H1 (cell line): ENCODE measurements around the gene UBASH3B. TPM values are rescaled to one million over a fixed set of nuclear protein-coding genes. Genes with fewer than 3 reads are reported as not detected.

ENCODE experiments used
- ASH2L ChIP-seq: fragments of 200-600, 300-600 bp; sonication (generic); IDR thresholded peaks from one replicate; pipeline ENCODE4 v1.7.1; 2017; ENCODE audit warnings: low read length
- BCL11A ChIP-seq, 2 experiments: IDR thresholded peaks; one replicate each; pipeline ENCODE4 v1.6.1; 2011; ENCODE audit warnings: low read depth in 2 of 2, low read length in 2 of 2, mild to moderate bottlenecking in 2 of 2
- BRCA1 ChIP-seq: IDR thresholded peaks from 2 replicates; pipeline ENCODE4 v1.6.1; 2012; ENCODE audit warnings: low read depth, low read length, improper control_type of control experiment
- GTF2F1 ChIP-seq: IDR thresholded peaks from 2 replicates; pipeline ENCODE4 v1.6.1; 2012; ENCODE audit warnings: low read depth, low read length, improper control_type of control experiment, borderline replicate concordance
- HDAC2 ChIP-seq, 2 experiments: fragments of 300-600 bp in 1 of 2; sonication (generic) in 1 of 2; IDR thresholded peaks; 2 replicates each; pipeline ENCODE4 v1.6.1; 2011 to 2012; ENCODE audit warnings: low read depth in 2 of 2, low read length in 2 of 2, mild to moderate bottlenecking in 2 of 2, moderate library complexity in 2 of 2, borderline replicate concordance in 1 of 2, inconsistent platforms in 1 of 2
- JUND ChIP-seq: IDR thresholded peaks from 2 replicates; pipeline ENCODE4 v1.6.1; 2011; ENCODE audit warnings: mild to moderate bottlenecking, improper control_type of control experiment, low read length
- SRF ChIP-seq: IDR thresholded peaks from 2 replicates; pipeline ENCODE4 v1.6.1; 2011; ENCODE audit warnings: mild to moderate bottlenecking, low read depth, low read length, moderate library complexity
- polyA plus RNA-seq, 7 experiments: library from polyadenylated mRNA; depleted of rRNA in 3 of 7; stranded (reverse) in 5 of 7; unstranded in 2 of 7; fragments of >200 nt in 5 of 7; fragments of 200-250 nt in 2 of 7; gene quantifications; 1 replicate in 5 of 7; 2 replicates in 1 of 7; 4 replicates in 1 of 7; pipeline versions ENCODE4 v1.2.1 to v1.2.3, GENCODE V29; 2011 to 2013; ENCODE audit warnings: missing spikeins in 2 of 7, mixed read lengths in 2 of 7
- total RNA-seq: library from RNA; stranded (reverse); fragmentation: NEBNext Ultra II Directional; extraction: Animal tissue kit (Norgen Biotek cat#: 25700); gene quantifications from 2 replicates; pipeline ENCODE4 v1.2.1, GENCODE V29; 2021
- TF ChIP-seq, protein P1 (sequence below): fragments of 300-600 bp; sonication (generic); IDR thresholded peaks from 2 replicates; pipeline ENCODE4 v1.7.1; 2012; ENCODE audit warnings: low read length, moderate library complexity, mild to moderate bottlenecking, inconsistent platforms; ENCODE audit not compliant: insufficient replicate concordance
- TF ChIP-seq, protein P2 (sequence below): IDR thresholded peaks from 2 replicates; pipeline ENCODE4 v1.6.1; 2012; ENCODE audit warnings: inconsistent platforms
- TF ChIP-seq, protein P3 (sequence below): IDR thresholded peaks from 2 replicates; pipeline ENCODE4 v1.6.1; 2012; ENCODE audit warnings: low read length, inconsistent platforms

The UBASH3B gene
- total and polyA plus RNA-seq, 2 of the 8 experiments (the other 6 are each of a cell fraction or from before 2014, with no cell fraction given) = 7.5 to 9.5 TPM

DNA sequence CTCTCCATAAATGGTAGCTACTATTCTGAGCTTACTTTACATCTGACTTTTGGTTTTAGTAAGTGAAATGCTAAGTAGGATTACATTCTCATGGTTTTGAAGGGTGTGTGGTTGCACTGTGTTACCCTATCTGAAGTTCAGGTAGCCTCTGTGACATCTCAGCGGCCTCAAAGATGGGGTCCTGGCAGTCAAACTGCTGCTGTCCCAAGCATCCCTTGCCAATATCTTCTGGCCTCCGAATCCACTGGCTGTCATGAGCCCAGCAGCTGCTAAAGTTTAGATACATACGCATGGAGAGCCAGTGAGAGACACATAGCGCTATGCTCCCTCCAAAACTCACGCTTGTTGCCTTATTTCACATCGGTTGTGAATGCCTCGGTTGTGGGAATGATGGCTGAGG lies 34.9 kb downstream of the UBASH3B start (continued):
- TF ChIP-seq, protein P1, sequence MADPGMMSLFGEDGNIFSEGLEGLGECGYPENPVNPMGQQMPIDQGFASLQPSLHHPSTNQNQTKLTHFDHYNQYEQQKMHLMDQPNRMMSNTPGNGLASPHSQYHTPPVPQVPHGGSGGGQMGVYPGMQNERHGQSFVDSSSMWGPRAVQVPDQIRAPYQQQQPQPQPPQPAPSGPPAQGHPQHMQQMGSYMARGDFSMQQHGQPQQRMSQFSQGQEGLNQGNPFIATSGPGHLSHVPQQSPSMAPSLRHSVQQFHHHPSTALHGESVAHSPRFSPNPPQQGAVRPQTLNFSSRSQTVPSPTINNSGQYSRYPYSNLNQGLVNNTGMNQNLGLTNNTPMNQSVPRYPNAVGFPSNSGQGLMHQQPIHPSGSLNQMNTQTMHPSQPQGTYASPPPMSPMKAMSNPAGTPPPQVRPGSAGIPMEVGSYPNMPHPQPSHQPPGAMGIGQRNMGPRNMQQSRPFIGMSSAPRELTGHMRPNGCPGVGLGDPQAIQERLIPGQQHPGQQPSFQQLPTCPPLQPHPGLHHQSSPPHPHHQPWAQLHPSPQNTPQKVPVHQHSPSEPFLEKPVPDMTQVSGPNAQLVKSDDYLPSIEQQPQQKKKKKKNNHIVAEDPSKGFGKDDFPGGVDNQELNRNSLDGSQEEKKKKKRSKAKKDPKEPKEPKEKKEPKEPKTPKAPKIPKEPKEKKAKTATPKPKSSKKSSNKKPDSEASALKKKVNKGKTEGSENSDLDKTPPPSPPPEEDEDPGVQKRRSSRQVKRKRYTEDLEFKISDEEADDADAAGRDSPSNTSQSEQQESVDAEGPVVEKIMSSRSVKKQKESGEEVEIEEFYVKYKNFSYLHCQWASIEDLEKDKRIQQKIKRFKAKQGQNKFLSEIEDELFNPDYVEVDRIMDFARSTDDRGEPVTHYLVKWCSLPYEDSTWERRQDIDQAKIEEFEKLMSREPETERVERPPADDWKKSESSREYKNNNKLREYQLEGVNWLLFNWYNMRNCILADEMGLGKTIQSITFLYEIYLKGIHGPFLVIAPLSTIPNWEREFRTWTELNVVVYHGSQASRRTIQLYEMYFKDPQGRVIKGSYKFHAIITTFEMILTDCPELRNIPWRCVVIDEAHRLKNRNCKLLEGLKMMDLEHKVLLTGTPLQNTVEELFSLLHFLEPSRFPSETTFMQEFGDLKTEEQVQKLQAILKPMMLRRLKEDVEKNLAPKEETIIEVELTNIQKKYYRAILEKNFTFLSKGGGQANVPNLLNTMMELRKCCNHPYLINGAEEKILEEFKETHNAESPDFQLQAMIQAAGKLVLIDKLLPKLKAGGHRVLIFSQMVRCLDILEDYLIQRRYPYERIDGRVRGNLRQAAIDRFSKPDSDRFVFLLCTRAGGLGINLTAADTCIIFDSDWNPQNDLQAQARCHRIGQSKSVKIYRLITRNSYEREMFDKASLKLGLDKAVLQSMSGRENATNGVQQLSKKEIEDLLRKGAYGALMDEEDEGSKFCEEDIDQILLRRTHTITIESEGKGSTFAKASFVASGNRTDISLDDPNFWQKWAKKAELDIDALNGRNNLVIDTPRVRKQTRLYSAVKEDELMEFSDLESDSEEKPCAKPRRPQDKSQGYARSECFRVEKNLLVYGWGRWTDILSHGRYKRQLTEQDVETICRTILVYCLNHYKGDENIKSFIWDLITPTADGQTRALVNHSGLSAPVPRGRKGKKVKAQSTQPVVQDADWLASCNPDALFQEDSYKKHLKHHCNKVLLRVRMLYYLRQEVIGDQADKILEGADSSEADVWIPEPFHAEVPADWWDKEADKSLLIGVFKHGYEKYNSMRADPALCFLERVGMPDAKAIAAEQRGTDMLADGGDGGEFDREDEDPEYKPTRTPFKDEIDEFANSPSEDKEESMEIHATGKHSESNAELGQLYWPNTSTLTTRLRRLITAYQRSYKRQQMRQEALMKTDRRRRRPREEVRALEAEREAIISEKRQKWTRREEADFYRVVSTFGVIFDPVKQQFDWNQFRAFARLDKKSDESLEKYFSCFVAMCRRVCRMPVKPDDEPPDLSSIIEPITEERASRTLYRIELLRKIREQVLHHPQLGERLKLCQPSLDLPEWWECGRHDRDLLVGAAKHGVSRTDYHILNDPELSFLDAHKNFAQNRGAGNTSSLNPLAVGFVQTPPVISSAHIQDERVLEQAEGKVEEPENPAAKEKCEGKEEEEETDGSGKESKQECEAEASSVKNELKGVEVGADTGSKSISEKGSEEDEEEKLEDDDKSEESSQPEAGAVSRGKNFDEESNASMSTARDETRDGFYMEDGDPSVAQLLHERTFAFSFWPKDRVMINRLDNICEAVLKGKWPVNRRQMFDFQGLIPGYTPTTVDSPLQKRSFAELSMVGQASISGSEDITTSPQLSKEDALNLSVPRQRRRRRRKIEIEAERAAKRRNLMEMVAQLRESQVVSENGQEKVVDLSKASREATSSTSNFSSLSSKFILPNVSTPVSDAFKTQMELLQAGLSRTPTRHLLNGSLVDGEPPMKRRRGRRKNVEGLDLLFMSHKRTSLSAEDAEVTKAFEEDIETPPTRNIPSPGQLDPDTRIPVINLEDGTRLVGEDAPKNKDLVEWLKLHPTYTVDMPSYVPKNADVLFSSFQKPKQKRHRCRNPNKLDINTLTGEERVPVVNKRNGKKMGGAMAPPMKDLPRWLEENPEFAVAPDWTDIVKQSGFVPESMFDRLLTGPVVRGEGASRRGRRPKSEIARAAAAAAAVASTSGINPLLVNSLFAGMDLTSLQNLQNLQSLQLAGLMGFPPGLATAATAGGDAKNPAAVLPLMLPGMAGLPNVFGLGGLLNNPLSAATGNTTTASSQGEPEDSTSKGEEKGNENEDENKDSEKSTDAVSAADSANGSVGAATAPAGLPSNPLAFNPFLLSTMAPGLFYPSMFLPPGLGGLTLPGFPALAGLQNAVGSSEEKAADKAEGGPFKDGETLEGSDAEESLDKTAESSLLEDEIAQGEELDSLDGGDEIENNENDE = no peak
- no peak for TF ChIP-seq JUND
- TF ChIP-seq BCL11A (IDR thresholded peaks at IDR 0.05; ENCODE audit: low read depth in 2 of 2, low read length in 2 of 2) = no peak
- TF ChIP-seq, protein P2, sequence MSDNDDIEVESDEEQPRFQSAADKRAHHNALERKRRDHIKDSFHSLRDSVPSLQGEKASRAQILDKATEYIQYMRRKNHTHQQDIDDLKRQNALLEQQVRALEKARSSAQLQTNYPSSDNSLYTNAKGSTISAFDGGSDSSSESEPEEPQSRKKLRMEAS = no peak
- TF ChIP-seq ASH2L = no peak
- TF ChIP-seq SRF = no peak
- TF ChIP-seq HDAC2 (IDR thresholded peaks at IDR 0.05; ENCODE audit: borderline replicate concordance in 1 of 2, low read depth in 2 of 2, low read length in 2 of 2) = no peak
- TF ChIP-seq, protein P3, sequence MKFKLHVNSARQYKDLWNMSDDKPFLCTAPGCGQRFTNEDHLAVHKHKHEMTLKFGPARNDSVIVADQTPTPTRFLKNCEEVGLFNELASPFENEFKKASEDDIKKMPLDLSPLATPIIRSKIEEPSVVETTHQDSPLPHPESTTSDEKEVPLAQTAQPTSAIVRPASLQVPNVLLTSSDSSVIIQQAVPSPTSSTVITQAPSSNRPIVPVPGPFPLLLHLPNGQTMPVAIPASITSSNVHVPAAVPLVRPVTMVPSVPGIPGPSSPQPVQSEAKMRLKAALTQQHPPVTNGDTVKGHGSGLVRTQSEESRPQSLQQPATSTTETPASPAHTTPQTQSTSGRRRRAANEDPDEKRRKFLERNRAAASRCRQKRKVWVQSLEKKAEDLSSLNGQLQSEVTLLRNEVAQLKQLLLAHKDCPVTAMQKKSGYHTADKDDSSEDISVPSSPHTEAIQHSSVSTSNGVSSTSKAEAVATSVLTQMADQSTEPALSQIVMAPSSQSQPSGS = no peak
- no peak for TF ChIP-seq BRCA1
- TF ChIP-seq GTF2F1 = no peak
